ENCODE data around the gene CNTNAP2. TPM values are rescaled to one million over a fixed set of nuclear protein-coding genes. Genes with fewer than 3 reads are reported as not detected.

The CNTNAP2 gene
- total RNA-seq, 4 donors from 2014 or later = 0.42 TPM; not detected in 3

DNA sequence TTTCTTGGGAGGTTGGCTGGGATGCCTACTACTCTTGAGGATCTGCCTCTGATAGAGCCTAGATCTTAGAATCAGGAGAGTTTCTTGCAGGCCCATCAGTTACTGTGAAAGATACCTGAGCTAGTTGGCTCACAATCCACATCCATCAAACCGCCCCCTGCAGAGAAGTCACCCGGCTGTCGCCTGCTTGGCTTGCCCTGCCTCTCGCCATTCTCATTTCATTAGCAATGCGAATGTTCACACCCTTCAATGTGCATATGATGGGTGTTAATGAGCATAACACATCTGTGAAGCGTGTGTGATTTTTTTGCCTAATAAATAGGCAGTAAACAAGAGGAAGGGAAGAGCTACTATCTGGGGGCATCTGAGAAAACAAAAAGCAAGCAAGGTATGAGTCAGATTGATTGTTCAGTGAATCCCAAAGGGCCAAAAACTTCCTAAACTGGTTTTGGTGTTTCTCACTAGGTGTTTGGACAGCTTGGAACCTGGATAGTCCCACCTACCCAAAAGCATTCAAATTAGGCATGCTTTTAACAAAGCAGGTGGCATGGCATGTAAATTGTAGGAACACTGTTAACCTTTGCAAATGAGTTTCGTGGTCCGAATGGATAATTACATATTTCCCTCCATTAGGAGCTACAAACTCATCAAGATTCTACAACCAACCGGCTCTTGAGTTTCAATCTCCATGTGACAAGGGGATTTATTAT is 2201.7 kb downstream of the CNTNAP2 start:
- no peaks in the 10 kb centered on the region for H3K27me3 ChIP-seq
- H3K4me3 ChIP-seq = no peak overlapping the region
- 57 to 67% methylated on average over 9 of the region's 9 CpGs for WGBS, 2 donors
- H3K36me3 ChIP-seq = no peaks in the 10 kb centered on the region
- H3K27ac ChIP-seq = no peak overlapping the region
- no peak for TF ChIP-seq CTCF (IDR thresholded peaks at IDR 0.05)
- no peak for TF ChIP-seq EP300 (IDR thresholded peaks at IDR 0.05)
- DNase-seq (ENCODE audit: low spot score in 2 of 2) = no peak
- no peaks in the 10 kb centered on the region for H3K9me3 ChIP-seq
- no peaks in the 10 kb centered on the region for H3K4me1 ChIP-seq

GRCh38 chr7:148318838-148319237 is 2202.2 kb downstream of the CNTNAP2 start:
- H3K36me3 ChIP-seq = no peaks in the 10 kb centered on the region
- H3K27me3 ChIP-seq = no peaks in the 10 kb centered on the region
- no peak overlapping the region for H3K27ac ChIP-seq
- 72 to 81% methylated on average over 2 of the region's 2 CpGs for WGBS, 2 donors
- H3K4me1 ChIP-seq = no peaks in the 10 kb centered on the region
- no peak for TF ChIP-seq CTCF (IDR thresholded peaks at IDR 0.05)
- no peak for DNase-seq (ENCODE audit: low spot score in 2 of 2)
- no peaks in the 10 kb centered on the region for H3K9me3 ChIP-seq
- H3K4me3 ChIP-seq = no peak overlapping the region

DNA sequence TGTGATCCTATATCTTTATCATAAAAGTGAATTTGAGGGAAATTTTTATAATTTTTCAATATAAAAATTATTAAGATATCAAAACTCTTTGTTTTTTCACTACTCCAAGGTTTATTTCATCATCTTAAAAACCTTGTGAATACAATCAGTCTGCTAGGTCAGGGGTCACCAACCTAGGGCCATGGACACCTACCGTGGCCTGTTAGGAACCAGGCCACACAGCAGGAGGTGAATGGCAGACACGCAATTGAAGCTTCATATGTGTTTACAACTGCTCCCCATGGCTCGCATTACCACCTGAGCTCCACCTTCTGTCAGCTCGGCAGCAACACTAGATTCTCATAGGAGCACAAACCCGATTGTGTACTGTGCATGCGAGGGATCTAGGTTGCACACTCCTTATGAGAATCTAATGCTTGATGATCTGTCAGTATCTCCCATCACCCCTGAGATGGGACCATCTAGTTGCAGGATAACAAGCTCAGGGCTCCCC is 2202.8 kb downstream of the CNTNAP2 start:
- H3K36me3 ChIP-seq = no peaks in the 10 kb centered on the region
- no peaks in the 10 kb centered on the region for H3K9me3 ChIP-seq
- WGBS, 2 donors = 67 to 76% methylated on average over 6 of the region's 6 CpGs
- DNase-seq (ENCODE audit: low spot score in 2 of 2) = no peak
- no peaks in the 10 kb centered on the region for H3K27me3 ChIP-seq
- H3K4me3 ChIP-seq = no peak overlapping the region
- TF ChIP-seq EP300 (IDR thresholded peaks at IDR 0.05) = no peak
- TF ChIP-seq CTCF (IDR thresholded peaks at IDR 0.05) = no peak
- no peak for TF ChIP-seq POLR2A (IDR thresholded peaks at IDR 0.05)
- H3K27ac ChIP-seq = no peak overlapping the region
- H3K4me1 ChIP-seq = no peaks in the 10 kb centered on the region

GRCh38 chr7:148325208-148325607 is 2208.6 kb downstream of the CNTNAP2 start:
- 37 to 59% methylated on average over 3 of the region's 3 CpGs for WGBS, 2 donors
- H3K4me3 ChIP-seq = no peak overlapping the region
- H3K9me3 ChIP-seq = no peaks in the 10 kb centered on the region
- no peak overlapping the region for H3K27ac ChIP-seq
- no peaks in the 10 kb centered on the region for H3K4me1 ChIP-seq
- H3K27me3 ChIP-seq = no peaks in the 10 kb centered on the region
- TF ChIP-seq POLR2A (IDR thresholded peaks at IDR 0.05) (no peak), CTCF (IDR thresholded peaks at IDR 0.05) (no peak), EP300 (IDR thresholded peaks at IDR 0.05) (no peak)
- H3K36me3 ChIP-seq = no peaks in the 10 kb centered on the region
- no peak for DNase-seq (ENCODE audit: low spot score in 2 of 2)

GRCh38 chr7:148327379-148327778 is 2210.8 kb downstream of the CNTNAP2 start:
- no peaks in the 10 kb centered on the region for H3K36me3 ChIP-seq
- 67 to 88% methylated on average over 1 of the region's 1 CpG for WGBS, 2 donors
- no peaks in the 10 kb centered on the region for H3K9me3 ChIP-seq
- no peaks in the 10 kb centered on the region for H3K27me3 ChIP-seq
- TF ChIP-seq EP300 (IDR thresholded peaks at IDR 0.05) = no peak
- no peak for TF ChIP-seq POLR2A (IDR thresholded peaks at IDR 0.05)
- TF ChIP-seq CTCF (IDR thresholded peaks at IDR 0.05) = no peak
- H3K4me1 ChIP-seq = no peaks in the 10 kb centered on the region
- no peak overlapping the region for H3K27ac ChIP-seq
- H3K4me3 ChIP-seq = no peak overlapping the region
- DNase-seq (ENCODE audit: low spot score in 2 of 2) = no peak

All from tibial nerve (tissue), 4 donors.